H1 (cell line): ENCODE measurements around the gene CSF1. TPM values are rescaled to one million over a fixed set of nuclear protein-coding genes. Genes with fewer than 3 reads are reported as not detected.

Source experiments
- CTCF ChIA-PET: fragments of 300-600 bp; sonication (Branson Sonifier 250); formaldehyde crosslinking; loops from one replicate; lab custom pipeline; 2021; ENCODE audit not compliant: partially characterized antibody; lab: Charles Lee
- POLR2A ChIA-PET: fragments of 300-600 bp; sonication (Branson Sonifier 250); formaldehyde crosslinking; loops from one replicate; lab custom pipeline; 2021; ENCODE audit warnings: inconsistent platforms; ENCODE audit not compliant: partially characterized antibody; lab: Charles Lee
- DNase-seq, 2 experiments: peaks; one replicate each; pipeline versions ENCODE4 v3.0.0 to v3.0.0-alpha.2; 2010 to 2022; ENCODE audit warnings: low spot score in 2 of 2, low read depth in 1 of 2, mixed read lengths in 1 of 2
- FAIRE-seq: peaks from 2 replicates; lab custom pipeline; 2011; peaks lifted over from hg19 to GRCh38; lab: Jason Lieb, UNC
- H2AFZ ChIP-seq: 2 replicates; pipeline ENCODE4 v1.8.1; 2012; ENCODE audit warnings: low read length, inconsistent platforms
- H2AK5ac ChIP-seq: 2 replicates; pipeline ENCODE4 v1.6.1; 2013; ENCODE audit warnings: low read depth, low read length
- H2BK120ac ChIP-seq: replicated peaks from 2 replicates; pipeline ENCODE3; 2013; ENCODE audit warnings: low read depth, low read length, inconsistent platforms
- H2BK12ac ChIP-seq: 2 replicates; pipeline ENCODE4 v1.6.1; 2013; ENCODE audit warnings: low read depth, low read length
- H2BK15ac ChIP-seq: 2 replicates; pipeline ENCODE4 v1.6.1; 2013; ENCODE audit warnings: low read length
- H2BK20ac ChIP-seq: 2 replicates; pipeline ENCODE4 v1.6.1; 2013; ENCODE audit warnings: low read length
- H2BK5ac ChIP-seq: 2 replicates; pipeline ENCODE4 v1.6.1; 2013; ENCODE audit warnings: low read depth, low read length
- H3K14ac ChIP-seq: 2 replicates; pipeline ENCODE4 v1.6.1; 2013; ENCODE audit warnings: inconsistent platforms; ENCODE audit not compliant: insufficient read length
- H3K18ac ChIP-seq: 2 replicates; pipeline ENCODE4 v1.6.1; 2013; ENCODE audit warnings: low read length; ENCODE audit errors: extremely low read depth
- H3K23ac ChIP-seq: 2 replicates; pipeline ENCODE4 v1.6.1; 2013; ENCODE audit warnings: inconsistent platforms; ENCODE audit not compliant: insufficient read length
- H3K23me2 ChIP-seq: 2 replicates; pipeline ENCODE4 v1.6.1; 2013; ENCODE audit warnings: low read depth, low read length
- H3K27ac ChIP-seq: 2 replicates; pipeline ENCODE4 v1.6.1; 2011; ENCODE audit warnings: low read depth, low read length, inconsistent platforms
- H3K27me3 ChIP-seq, 4 experiments: replicated peaks in 1 of 4; 1 replicate in 1 of 4; 2 replicates in 3 of 4; pipeline versions ENCODE4 v1.6.1 to v1.8.1; 2011 to 2013; ENCODE audit warnings: low read length in 3 of 4, mild to moderate bottlenecking in 3 of 4, inconsistent platforms in 2 of 4, mixed read lengths in 2 of 4, moderate library complexity in 1 of 4; ENCODE audit not compliant: control insufficient read depth in 3 of 4, insufficient read depth in 3 of 4; ENCODE audit errors: extremely low read depth in 1 of 4
- H3K36me3 ChIP-seq, 4 experiments: 2 replicates each; pipeline versions ENCODE4 v1.6.1 to v1.8.1; 2011 to 2013; ENCODE audit warnings: mild to moderate bottlenecking in 4 of 4, low read length in 3 of 4, moderate library complexity in 2 of 4, control low read depth in 1 of 4, inconsistent platforms in 1 of 4; ENCODE audit not compliant: insufficient read depth in 4 of 4, control insufficient read depth in 2 of 4
- H3K4ac ChIP-seq: replicated peaks from 2 replicates; pipeline ENCODE3; 2013; ENCODE audit warnings: low read length, low read depth, mixed read lengths, inconsistent platforms; ENCODE audit not compliant: insufficient read length
- H3K4me1 ChIP-seq, 4 experiments: replicated peaks in 1 of 4; 1 replicate in 1 of 4; 2 replicates in 3 of 4; pipeline versions ENCODE4 v1.6.1 to v1.8.1; 2011 to 2013; ENCODE audit warnings: low read length in 3 of 4, inconsistent platforms in 2 of 4, mixed read lengths in 1 of 4; ENCODE audit not compliant: insufficient read depth in 4 of 4, control insufficient read depth in 3 of 4
- H3K4me2 ChIP-seq, 2 experiments: 2 replicates each; pipeline versions ENCODE4 v1.6.1 to v1.8.1; 2011 to 2013; ENCODE audit warnings: low read depth in 2 of 2, low read length in 2 of 2, control low read depth in 1 of 2, inconsistent platforms in 1 of 2, mild to moderate bottlenecking in 1 of 2; ENCODE audit not compliant: insufficient read depth in 1 of 2
- H3K4me3 ChIP-seq, 4 experiments: fragments of 200-600, 300-600 bp in 1 of 4; sonication (generic), shearing (Covaris generic), sonication (Bioruptor Twin) in 1 of 4; 2 replicates each; pipeline versions ENCODE4 v1.5.1 to v1.8.1; 2011 to 2016; ENCODE audit warnings: low read length in 4 of 4, low read depth in 3 of 4, control low read depth in 2 of 4, inconsistent platforms in 2 of 4, mild to moderate bottlenecking in 2 of 4, mixed read lengths in 1 of 4, moderate library complexity in 1 of 4; ENCODE audit not compliant: insufficient read depth in 2 of 4; ENCODE audit errors: extremely low read depth in 1 of 4
- H3K56ac ChIP-seq: replicated peaks from 2 replicates; pipeline ENCODE3; 2013; ENCODE audit warnings: low read depth, mild to moderate bottlenecking, mixed read lengths, low read length, inconsistent platforms; ENCODE audit not compliant: insufficient read length
- H3K79me1 ChIP-seq: 2 replicates; pipeline ENCODE4 v1.6.1; 2013; ENCODE audit warnings: low read depth, low read length, control low read depth
- H3K79me2 ChIP-seq, 2 experiments: 2 replicates each; pipeline versions ENCODE4 v1.6.1 to v1.8.1; 2012 to 2013; ENCODE audit warnings: low read length in 2 of 2, mild to moderate bottlenecking in 2 of 2, inconsistent platforms in 1 of 2; ENCODE audit not compliant: insufficient read depth in 2 of 2, control insufficient read depth in 1 of 2
- H3K9ac ChIP-seq, 4 experiments: replicated peaks in 1 of 4; 1 replicate in 1 of 4; 2 replicates in 3 of 4; pipeline versions ENCODE4 v1.6.1 to v1.8.1; 2011 to 2013; ENCODE audit warnings: low read depth in 3 of 4, low read length in 3 of 4, control low read depth in 2 of 4, mild to moderate bottlenecking in 2 of 4, moderate library complexity in 2 of 4, inconsistent platforms in 1 of 4; ENCODE audit errors: extremely low read depth in 1 of 4
- H3K9me3 ChIP-seq, 2 experiments: 2 replicates each; pipeline versions ENCODE4 v1.6.1 to v1.8.1; 2012 to 2013; ENCODE audit warnings: mild to moderate bottlenecking in 2 of 2, moderate library complexity in 2 of 2, control low read depth in 1 of 2, inconsistent platforms in 1 of 2, low read depth in 1 of 2, low read length in 1 of 2, mixed read lengths in 1 of 2; ENCODE audit not compliant: insufficient read depth in 2 of 2
- H4K20me1 ChIP-seq, 2 experiments: replicated peaks in 1 of 2; 2 replicates each; pipeline versions ENCODE3 to v1.8.1; 2011 to 2013; ENCODE audit warnings: inconsistent platforms in 2 of 2, low read length in 2 of 2, mild to moderate bottlenecking in 1 of 2; ENCODE audit not compliant: insufficient read depth in 2 of 2, control insufficient read depth in 1 of 2
- H4K5ac ChIP-seq: 2 replicates; pipeline ENCODE4 v1.6.1; 2013; ENCODE audit warnings: low read length, low read depth, mixed read lengths, inconsistent platforms; ENCODE audit not compliant: insufficient read length
- H4K8ac ChIP-seq: 2 replicates; pipeline ENCODE4 v1.8.0; 2013; ENCODE audit warnings: mild to moderate bottlenecking, moderate library complexity, low read length, inconsistent platforms; ENCODE audit not compliant: insufficient read depth; ENCODE audit errors: extremely low read depth
- H4K91ac ChIP-seq: replicated peaks from 2 replicates; pipeline ENCODE3; 2013; ENCODE audit warnings: low read length, mixed read lengths, inconsistent platforms; ENCODE audit not compliant: insufficient read length
- CBX8 ChIP-seq: fragments of 300-800, 300-1000 bp; sonication (generic); IDR thresholded peaks from 2 replicates; pipeline ENCODE4 v1.7.1; 2016; ENCODE audit warnings: low read depth, low read length, borderline replicate concordance
- CHD2 ChIP-seq: IDR thresholded peaks from 2 replicates; pipeline ENCODE4 v1.6.1; 2012; ENCODE audit warnings: low read length, improper control_type of control experiment
- CTBP2 ChIP-seq: IDR thresholded peaks from 2 replicates; pipeline ENCODE4 v1.7.0; 2011; ENCODE audit warnings: borderline replicate concordance, mild to moderate bottlenecking, moderate library complexity, mixed read lengths, low read length; ENCODE audit not compliant: insufficient read depth, insufficient read length
- FOSL1 ChIP-seq: IDR thresholded peaks from 2 replicates; pipeline ENCODE4 v1.6.1; 2011; ENCODE audit warnings: mild to moderate bottlenecking, low read depth, low read length, moderate library complexity; ENCODE audit not compliant: insufficient read depth
- GTF2F1 ChIP-seq: IDR thresholded peaks from 2 replicates; pipeline ENCODE4 v1.6.1; 2012; ENCODE audit warnings: low read depth, low read length, improper control_type of control experiment, borderline replicate concordance
- MAFK ChIP-seq: IDR thresholded peaks from 2 replicates; pipeline ENCODE4 v1.6.1; 2012; ENCODE audit warnings: low read depth, mild to moderate bottlenecking, improper control_type of control experiment, low read length
- PHF8 ChIP-seq: fragments of 200-600 bp; sonication (generic); conservative IDR thresholded peaks from 2 replicates; pipeline ENCODE4 v1.7.1; 2012; ENCODE audit warnings: low read depth, mild to moderate bottlenecking, inconsistent platforms, low read length, moderate library complexity
- POLR2A ChIP-seq, 2 experiments: IDR thresholded peaks; 1 replicate in 1 of 2; 2 replicates in 1 of 2; pipeline ENCODE4 v1.6.1; 2011; ENCODE audit warnings: low read depth in 2 of 2, low read length in 2 of 2, mild to moderate bottlenecking in 2 of 2; ENCODE audit errors: control extremely low read depth in 1 of 2
- POLR2AphosphoS5 ChIP-seq: IDR thresholded peaks from 2 replicates; pipeline ENCODE4 v1.6.1; 2011; ENCODE audit warnings: low read depth, low read length
- POU5F1 ChIP-seq: IDR thresholded peaks from 2 replicates; pipeline ENCODE4 v1.6.1; 2011; ENCODE audit warnings: low read depth, mild to moderate bottlenecking, low read length, moderate library complexity
- SIRT6 ChIP-seq: IDR thresholded peaks from one replicate; pipeline ENCODE4 v1.7.1; 2012; ENCODE audit warnings: low read length, inconsistent platforms
- SP2 ChIP-seq: IDR thresholded peaks from 2 replicates; pipeline ENCODE4 v1.6.1; 2012; ENCODE audit warnings: mild to moderate bottlenecking, low read length, inconsistent platforms
- TCF12 ChIP-seq: IDR thresholded peaks from 2 replicates; pipeline ENCODE4 v1.6.1; 2011; ENCODE audit warnings: low read depth, mild to moderate bottlenecking, low read length
- WGBS, 2 experiments: shearing (Covaris generic) in 1 of 2; methylation state at CpG; one replicate each; pipeline versions ENCODE4 v1.1.6 to v1.1.7; 2013 to 2015; ENCODE audit warnings: low lambda C conversion rate in 2 of 2, mixed read lengths in 2 of 2, inconsistent platforms in 1 of 2, low coverage in 1 of 2, missing lambda C conversion rate in 1 of 2; ENCODE audit not compliant: insufficient replicate concordance in 2 of 2, insufficient coverage in 1 of 2, insufficient read length in 1 of 2; ENCODE audit errors: extremely low coverage in 1 of 2, missing lambda C conversion rate in 1 of 2; 5-methylcytosine and 5-hydroxymethylcytosine counted together
- polyA plus RNA-seq, 7 experiments: library from polyadenylated mRNA; depleted of rRNA in 3 of 7; stranded (reverse) in 5 of 7; unstranded in 2 of 7; fragments of >200 nt in 5 of 7; fragments of 200-250 nt in 2 of 7; gene quantifications; 1 replicate in 5 of 7; 2 replicates in 1 of 7; 4 replicates in 1 of 7; pipeline versions ENCODE4 v1.2.1 to v1.2.3, GENCODE V29; 2011 to 2013; ENCODE audit warnings: missing spikeins in 2 of 7, mixed read lengths in 2 of 7
- total RNA-seq: library from RNA; stranded (reverse); fragmentation: NEBNext Ultra II Directional; extraction: Animal tissue kit (Norgen Biotek cat#: 25700); gene quantifications from 2 replicates; pipeline ENCODE4 v1.2.1, GENCODE V29; 2021

Gene CSF1
- total and polyA plus RNA-seq, 2 of the 8 experiments (the other 6 are each of a cell fraction or from before 2014, with no cell fraction given): 3.3 to 5.4 TPM

- H2AK5ac ChIP-seq: 0 out of 2 replicates have a peak overlapping the region, but pooled peaks have one; percentile 3
- DNase-seq: no peak
- no peak overlapping the region for H2BK12ac ChIP-seq
- no peak overlapping the region for H3K23ac ChIP-seq
- no peaks in the 10 kb centered on the region for H3K9me3 ChIP-seq
- no peak overlapping the region for H2AFZ ChIP-seq
- H2BK5ac ChIP-seq: no peak overlapping the region
- no peak for FAIRE-seq
- no peak overlapping the region for H3K56ac ChIP-seq
- no peaks in the 10 kb centered on the region for H3K36me3 ChIP-seq
- no peak overlapping the region for H3K4ac ChIP-seq
- no peak overlapping the region for H3K4me3 ChIP-seq
- H2BK20ac ChIP-seq: no peak overlapping the region
- no peak overlapping the region for H3K27ac ChIP-seq
- no peaks in the 10 kb centered on the region for H3K79me1 ChIP-seq
- H3K4me2 ChIP-seq: no peak overlapping the region
- no peak overlapping the region for H3K18ac ChIP-seq
- H2BK15ac ChIP-seq: no peak overlapping the region
- no peak overlapping the region for H3K14ac ChIP-seq
- no peak overlapping the region for H3K9ac ChIP-seq
- H4K91ac ChIP-seq: no peak overlapping the region
- H3K79me2 ChIP-seq: no peaks in the 10 kb centered on the region
- H4K8ac ChIP-seq: no peak overlapping the region
- WGBS, 2 experiments: 83% methylated on average over 8 of the region's 8 CpGs; no CpG with 5 or more reads in 1 of the 2 experiments
- CTCF ChIA-PET: interaction anchor here (1.9 to 2.0 kb wide), 2 partner anchors 8 to 119 kb away, joined by 5 to 6 read pairs; no protein-coding TSS in a partner anchor
- no peaks in the 10 kb centered on the region; the same call in 1 of the 2 replicates for H3K23me2 ChIP-seq
- POLR2A ChIA-PET: no interaction called here
- H3K27me3 ChIP-seq: no peaks in the 10 kb centered on the region; a peak in 1 of 7 replicates
- peaks cover 0 to 3% (median 0%) of the 10 kb centered on the region in 4 experiments; a peak in 2 of 7 replicates for H3K4me1 ChIP-seq
- no peaks in the 10 kb centered on the region for H4K20me1 ChIP-seq
- H4K5ac ChIP-seq: no peak overlapping the region
- no peak overlapping the region for H2BK120ac ChIP-seq
- TF ChIP-seq PHF8 (no peak), MAFK (no peak), POLR2AphosphoS5 (no peak), POLR2A (IDR thresholded peaks at IDR 0.05; ENCODE audit: control extremely low read depth in 1 of 2, low read depth in 2 of 2, low read length in 2 of 2) (no peak), POU5F1 (no peak), TCF12 (no peak), SIRT6 (no peak), GTF2F1 (no peak), FOSL1 (no peak), CHD2 (no peak), CTBP2 (no peak), SP2 (no peak), CBX8 (no peak)
Observed at GRCh38 chr1:109894823-109895719, 15.6 kb upstream of the CSF1 start.
